Activated gamma-delta T cell treated with anti-CD3 and anti-CD28 coated beads, Interleukin-2, amount 50 U/mL, for 16 hours (primary cell): ENCODE results near the gene NEAT1.

Source experiments
- DNase-seq: peaks from one replicate; pipeline ENCODE4 v3.0.0-alpha.2; 2020; ENCODE audit warnings: low read depth

NEAT1 gene

DNA sequence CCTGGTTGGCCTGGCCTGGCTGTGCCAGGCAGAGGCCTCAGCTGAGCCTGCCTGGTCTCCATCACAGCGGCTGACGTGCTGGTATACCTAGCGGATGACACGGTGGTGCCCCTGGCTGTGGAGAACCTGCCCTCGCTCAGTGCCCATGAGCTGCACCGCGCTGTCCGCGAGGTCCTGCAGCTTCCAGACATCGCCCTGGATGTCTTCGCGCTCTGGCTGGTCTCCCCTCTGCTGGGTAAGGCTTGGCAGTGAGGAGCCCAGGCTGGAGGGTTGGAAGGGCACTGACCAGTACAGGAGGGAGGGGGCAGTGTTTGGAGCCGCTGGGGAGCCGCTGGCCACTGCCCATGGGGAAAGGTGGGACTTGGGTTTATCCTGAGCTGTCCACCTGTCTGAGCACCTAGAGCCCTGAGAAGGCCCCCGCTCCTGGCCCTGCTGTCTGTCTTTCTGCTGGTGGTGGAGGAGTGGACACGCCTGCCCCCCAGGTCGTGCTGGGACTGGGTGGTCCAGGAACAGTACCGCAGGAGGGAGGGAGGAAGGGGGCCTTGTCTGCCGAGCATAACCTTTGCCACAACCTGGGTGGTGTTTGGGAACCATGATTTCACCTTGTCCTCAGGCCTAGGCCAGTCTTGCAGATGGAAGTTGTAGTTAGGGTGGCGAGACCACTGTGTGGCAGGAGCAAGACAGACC lies 33.2 kb upstream of the NEAT1 start:
- no peak for DNase-seq

DNA sequence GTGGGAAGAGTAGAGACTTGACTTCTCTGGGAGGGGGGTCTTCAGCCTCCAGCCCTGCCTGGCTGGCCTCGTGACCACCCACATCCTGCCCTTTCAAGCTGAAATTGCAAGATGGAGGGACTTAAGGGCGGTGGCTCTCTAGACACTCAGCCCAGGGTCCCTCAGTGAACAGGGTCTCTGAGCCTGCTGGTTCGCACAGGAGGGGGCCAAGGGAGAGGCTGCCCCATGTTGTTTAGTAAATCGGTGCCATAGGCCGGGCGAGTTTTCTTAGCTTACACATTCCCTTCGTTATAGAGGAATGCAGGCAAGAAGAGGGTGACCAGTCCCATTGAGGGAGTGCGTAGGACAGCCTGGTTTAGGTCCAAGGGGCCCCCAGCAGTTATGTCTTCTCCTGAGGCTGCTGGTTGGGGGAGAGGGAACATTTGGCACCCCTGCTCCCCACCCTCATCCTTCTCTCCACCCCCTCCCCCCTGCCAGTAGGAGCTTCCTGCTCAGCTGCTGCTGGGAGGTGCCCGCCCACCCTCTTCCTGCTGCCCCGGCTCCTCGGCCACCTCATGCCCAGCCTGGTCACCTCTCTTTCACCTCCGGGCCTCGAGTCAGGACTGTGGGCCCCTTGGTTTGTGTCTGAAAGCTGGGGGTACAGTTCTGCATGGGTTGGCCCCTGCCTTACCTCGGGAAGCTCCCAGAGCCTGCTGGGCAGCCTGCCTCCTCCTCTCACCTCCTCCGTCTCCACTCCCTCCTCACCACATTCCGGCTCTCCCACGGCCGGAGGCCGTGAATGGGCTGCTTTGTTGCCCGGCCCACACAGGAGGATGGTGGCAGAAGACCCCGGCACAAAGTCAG lies 32.3 kb upstream of the NEAT1 start:
- no peak for DNase-seq

DNA sequence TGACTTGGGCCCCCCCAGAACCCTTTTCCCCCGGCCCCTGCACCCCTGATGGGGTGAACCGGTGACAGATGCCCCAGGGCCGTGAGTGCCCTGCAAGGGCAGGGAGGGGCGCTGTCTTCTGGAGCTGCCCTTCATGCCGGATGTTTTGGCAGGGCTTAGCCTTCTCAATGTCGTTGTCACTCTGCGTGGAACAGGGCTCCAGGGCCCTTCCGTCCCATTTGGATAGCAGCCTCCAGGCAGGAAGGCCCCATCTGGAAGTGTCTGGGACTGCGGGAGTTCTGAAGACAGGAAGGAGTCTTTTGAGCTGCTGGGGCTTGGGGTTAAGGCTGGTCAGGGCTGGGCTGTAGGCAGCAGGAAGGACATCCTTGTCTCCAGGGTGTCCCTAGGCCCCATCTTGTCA lies 31.6 kb upstream of the NEAT1 start:
- DNase-seq = no peak

DNA sequence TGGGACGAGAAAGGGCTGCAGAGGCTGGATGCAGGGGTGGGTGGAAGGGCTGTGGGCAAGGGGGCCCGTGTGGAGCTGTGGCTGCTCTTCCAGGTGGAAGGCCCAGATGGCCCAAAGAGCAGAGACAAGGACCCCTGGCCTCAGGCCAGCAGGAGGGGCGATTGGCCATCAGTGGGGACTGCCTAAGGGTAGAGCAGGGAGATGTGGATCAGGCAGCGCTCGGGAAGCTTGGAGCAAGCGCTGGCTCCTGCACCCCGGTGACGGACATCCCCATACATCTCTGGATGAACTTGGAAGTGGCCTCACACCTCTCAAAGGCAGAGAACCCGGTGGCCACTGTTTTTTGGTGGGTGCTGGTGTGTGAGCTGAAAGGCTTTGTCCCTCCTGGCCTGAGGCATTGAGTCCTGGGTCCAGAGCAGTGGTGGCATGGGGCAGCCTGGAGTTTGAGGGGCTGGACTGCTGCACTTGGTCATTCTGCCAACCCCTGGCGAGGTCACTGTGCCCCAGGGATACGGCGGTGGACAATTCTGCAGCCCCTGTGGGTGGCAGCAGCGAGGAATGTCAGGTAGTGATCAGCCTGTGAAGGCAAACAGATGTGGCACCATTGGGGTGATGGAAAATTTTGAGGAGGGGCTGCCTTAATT lies 30.3 kb upstream of the NEAT1 start:
- no peak for DNase-seq

DNA sequence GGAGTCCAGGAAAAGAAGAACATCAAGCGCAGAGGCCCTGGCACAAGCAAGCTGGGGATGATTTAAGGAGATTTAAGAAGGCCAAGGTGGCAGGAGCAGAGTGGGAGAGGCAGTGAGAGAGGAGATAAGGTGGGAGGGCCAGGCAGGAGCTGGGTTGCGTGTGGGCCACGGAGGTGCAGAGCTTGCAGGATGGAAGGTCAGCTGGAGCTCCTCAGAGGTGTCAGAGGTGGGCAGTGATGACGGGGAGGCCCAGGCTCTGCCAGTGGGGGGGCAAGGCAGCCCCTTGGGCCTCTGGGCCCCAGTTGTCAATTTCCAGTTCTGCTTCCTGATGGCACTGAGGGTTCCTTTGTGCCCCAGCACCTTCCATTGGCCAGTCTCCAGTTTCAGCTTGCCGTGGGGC lies 29.7 kb upstream of the NEAT1 start:
- no peak for DNase-seq

DNA sequence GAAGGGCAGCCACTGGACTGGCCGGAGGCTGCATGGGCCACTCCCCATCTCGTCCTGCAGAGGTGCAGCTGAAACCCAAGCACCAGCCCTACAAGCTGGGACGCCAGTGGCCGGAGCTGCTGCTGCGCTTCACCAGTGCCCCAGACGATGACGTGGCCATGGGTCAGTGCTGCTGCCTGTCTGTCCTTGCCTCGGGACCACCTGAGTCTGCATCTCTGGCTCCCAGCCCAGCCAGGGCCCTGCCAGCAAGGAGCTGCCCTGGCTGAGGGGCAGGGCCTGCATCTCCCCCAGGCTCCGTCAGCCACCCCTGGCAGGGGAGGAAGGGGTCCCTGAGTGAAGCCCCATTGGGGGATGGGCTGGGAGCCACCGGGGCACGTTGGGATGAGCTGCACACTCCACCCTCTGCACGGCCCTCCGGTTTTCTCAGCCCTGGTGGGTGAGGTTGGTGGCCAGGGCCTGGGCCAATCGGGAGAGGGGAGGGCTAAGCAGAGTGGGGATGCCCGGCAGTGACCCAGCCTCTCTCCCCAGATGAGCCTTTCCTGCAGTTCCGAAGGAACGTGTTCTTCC lies 29.0 kb upstream of the NEAT1 start:
- DNase-seq = no peak

DNA sequence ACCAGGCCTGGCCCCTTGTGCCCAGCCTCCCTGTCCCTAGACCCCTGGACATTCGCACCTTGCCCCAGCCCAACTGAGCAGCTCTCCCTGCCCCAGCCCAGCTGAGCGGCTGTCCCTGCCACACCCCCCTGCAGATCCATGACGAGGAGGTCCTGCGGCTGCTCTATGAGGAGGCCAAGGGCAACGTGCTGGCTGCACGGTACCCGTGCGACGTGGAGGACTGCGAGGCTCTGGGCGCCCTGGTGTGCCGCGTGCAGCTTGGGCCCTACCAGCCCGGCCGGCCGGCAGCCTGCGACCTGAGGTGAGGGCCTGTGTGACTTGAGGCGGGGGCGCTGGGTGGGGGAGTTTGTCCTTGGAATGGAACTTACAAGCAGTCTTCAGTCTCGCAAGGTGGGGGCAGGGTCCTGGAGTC lies 28.5 kb upstream of the NEAT1 start:
- no peak for DNase-seq

DNA sequence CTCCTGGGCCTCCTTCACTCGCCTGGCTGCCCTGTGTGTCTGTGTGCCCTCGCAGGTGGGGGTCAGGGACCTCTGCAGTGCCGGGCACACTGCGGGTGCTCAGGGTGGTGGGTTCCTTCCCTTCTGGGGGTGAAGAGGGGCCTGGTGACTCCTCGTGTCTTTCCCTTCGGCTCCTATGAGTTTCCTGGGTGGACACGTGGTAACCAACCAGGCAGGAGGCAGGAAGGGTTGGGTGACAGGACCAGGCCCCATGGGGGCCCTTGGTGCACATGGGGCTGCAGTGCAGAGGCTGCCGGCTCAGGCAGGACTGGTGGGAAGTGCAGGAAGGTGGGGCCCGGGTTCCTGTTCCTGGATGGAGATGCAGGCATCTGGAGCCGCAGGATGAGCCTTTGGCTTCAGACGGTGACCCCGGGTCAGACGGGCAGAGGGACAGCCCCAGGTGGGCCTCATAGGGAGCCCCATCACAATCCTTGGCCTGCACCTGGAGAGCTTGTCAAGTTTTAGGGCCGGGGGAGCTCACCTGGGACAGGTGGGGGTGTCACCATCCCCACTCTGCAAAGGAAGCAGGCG lies 26.6 kb upstream of the NEAT1 start:
- no peak for DNase-seq

DNA sequence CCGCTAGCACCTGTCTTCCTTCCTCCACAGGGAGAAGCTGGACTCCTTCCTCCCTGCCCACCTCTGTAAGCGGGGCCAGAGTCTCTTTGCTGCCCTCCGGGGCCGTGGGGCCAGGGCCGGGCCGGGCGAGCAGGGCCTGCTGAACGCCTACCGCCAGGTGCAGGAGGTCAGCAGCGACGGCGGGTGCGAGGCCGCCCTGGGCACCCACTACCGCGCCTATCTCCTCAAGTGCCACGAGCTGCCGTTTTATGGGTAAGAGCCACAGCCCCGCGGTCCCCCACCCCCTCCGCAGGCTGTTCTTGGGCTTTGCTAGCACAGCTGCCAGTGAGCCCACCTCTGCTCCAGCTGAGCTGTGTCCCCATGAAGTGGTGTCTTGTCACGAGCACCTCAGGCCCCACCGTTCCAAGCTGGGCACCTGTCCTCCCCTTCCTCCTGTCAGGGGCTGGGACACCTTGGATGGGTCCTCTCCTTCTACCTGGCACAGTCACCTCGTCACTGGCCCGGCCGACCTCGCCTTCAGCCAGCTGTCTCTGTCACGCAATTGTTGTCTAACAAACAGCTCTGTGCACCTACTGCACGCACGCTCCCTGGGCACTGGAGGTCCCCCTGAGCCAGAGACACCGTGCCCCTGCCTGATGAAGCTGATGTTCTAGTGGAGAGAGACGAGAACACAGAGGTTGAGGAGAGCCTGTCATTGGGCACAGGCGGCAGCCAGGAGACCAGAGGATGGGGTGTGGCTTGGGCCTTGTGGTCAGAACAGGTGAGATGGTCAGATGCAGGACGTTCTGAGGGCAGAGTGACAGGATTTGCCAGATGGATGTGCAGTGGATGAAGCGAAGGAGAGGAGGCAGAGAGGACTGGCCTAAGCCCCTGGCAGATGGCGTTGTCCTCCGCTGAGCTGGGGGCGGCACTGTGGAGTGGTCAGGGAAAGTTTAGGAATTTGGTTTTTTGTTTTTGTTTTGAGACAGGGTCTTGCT lies 25.5 kb upstream of the NEAT1 start:
- DNase-seq = no peak

DNA sequence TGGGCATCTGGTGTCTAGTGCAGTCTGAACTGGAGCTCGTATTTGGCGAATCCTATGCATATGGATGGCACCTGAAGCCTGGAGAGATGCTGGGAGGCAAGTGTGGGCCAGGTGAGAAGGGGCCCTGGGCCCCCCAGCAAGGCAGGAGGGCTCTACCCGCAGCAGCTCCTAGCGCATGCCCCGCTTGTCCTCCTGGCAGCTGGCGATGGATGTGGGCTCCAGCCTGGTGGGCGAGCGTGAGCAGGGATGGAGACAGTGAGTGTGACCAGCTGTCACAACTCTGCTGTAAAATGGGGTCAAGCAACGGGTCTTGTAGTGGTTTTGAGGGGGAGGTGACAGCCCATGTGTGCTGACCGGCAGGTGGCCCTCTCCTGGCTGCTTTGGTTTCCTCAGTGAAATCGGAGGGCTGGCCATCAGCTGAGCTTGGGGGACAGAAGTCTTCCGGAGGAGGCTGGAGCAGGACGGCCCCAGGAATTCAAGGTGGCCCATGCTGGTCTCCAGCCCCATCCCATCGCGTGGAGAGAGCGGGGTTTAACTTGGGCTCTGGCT lies 24.2 kb upstream of the NEAT1 start:
- DNase-seq = no peak

DNA sequence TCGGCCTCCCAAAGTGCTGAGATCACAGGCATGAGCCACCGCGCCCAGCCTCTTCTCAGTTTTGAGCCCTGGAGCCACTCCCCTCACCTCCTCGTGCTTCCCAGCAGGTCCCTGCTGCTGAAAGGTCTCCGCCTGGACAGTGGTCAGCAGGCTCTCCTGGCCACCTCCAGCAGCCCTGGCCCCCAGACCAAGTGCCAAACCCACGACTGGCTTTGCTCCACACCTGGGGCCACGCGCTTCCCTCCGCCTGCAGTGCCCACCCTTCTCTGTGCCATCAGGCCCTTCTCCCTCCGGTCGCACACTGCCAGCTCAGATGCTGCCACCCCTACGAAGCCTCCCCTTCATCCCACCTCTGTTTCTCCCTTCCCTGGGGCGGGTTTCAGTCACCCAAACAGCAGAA lies 23.3 kb upstream of the NEAT1 start:
- no peak for DNase-seq

DNA sequence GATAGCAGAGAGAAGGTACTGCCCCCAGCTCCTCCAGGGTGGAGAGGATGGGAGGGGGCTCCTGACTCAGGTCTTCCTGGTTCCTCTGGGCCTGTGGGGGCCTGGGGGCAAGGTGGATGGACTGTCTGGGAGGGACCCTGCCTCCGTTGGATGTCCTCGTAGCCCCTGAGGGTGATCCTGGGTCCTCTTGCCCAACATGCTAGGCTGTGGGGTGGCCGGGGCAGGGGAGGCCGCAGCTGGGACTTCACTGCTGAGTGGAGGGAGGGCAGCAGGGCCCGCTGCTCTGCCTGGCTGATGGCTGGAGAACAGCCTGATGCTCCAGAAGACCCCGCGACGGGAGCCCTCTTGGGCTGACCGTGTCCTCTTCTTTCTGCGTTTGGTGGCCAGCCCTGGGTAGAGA lies 22.8 kb upstream of the NEAT1 start:
- no peak for DNase-seq

DNA sequence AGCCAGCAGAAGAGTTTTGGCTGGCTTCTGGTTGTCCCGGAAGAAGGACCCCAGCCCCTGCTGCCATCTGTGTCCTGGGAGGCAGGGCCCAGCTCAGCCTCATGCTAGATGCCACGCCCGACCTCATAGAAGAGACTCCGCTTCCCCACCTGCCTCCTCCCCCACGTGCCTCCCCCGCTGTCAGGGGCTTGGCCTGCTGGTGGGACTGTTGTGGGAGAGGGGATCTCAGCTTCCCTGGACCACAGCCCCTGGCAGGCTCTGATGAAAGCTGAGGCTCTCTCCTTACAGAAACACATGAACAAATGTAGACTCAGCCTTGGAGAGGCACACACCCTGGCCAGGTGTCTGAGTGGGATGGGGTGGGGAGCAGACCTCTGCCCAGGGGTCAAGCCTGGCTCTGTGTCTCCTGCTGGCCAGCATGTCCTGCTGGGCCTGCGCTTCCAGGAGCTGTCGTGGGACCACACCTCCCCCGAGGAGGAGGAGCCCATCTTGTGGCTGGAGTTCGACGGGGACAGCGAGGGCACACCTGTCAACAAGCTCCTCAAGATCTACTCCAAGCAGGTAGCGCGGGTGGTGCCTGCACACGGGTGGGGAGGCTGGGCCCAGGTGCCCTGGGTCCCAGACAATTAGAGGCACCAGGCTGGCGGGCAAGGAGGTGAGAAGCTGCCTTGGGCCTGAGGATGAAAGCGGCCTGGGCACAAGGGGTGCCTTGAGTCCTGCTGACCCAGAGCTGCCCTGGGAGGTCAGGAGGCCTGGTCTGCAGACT lies 22.1 kb upstream of the NEAT1 start:
- DNase-seq = no peak

DNA sequence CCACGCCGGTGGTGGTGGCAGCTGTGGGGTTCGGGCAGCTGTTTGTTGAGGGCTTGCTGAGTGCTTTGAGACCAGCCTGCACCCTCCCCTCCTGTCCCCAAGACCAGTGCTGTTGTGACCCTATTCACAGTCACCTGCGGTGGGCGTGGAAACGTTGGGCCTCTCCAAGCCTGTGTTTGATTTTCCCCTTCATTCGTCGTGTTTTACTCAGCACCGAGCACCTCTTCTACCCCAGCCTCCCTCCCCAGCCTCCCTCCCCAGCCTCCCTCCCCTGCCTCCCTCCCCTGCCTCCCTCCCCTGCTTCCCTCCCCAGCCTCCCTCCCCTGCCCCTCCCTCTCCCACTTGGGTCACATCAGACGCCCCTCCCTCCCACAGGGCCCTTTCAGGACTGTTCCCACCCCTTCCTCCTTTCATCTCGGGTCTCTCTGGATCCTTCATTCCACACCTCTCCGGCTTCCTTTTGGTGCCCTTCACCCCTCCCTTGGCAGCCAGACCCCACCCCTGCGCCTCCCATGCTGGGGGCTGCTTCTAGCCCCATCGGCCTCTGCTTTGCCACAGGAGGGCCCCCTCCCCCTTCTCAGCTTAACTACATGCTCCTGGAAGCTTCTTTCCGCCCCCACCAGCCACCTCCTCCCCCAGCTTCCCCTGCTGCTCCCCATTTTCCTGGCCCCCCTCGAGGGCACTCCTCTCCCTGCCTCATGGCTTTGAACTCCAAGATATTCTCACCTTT lies 21.4 kb upstream of the NEAT1 start:
- no peak for DNase-seq

DNA sequence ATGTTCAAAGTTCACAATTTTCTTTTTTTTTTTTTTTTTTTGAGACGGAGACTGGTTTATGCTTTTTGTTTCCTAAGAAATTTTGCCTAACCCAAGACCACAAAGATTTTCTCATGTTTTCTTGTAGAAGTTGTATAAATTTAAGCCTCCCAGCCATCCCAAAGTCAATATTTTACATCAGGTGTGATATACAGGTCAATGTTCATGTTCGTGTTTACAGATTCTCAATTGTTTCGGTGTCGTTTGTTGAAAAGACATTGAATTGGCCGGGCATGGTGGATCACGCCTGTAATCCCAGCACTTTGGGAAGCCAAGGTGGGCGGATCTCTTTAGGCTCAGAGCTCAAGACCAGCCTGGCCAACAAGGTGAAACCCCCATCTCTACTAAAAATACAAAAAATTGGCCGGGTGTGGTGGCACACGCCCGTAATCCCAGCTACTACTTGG lies 20.8 kb upstream of the NEAT1 start:
- no peak for DNase-seq

DNA sequence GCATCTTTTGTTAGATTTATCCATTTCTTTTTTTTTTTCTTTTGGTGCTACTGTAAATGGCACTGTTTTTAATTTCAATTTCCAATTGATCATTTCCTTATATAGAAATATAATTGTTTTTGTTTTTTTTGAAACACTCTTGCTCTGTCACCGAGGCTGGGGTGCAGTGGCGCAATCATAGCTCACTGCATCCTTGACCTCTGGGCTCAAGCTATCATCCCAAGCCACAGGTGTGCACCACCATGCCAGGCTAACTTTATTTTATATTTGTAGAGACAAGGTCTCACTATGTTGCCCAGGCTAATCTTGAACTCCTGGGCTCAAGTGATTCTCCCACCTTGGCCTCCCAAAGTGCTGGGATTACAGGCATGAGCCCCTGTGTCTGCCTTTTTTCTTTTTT lies 19.8 kb upstream of the NEAT1 start:
- DNase-seq = no peak

DNA sequence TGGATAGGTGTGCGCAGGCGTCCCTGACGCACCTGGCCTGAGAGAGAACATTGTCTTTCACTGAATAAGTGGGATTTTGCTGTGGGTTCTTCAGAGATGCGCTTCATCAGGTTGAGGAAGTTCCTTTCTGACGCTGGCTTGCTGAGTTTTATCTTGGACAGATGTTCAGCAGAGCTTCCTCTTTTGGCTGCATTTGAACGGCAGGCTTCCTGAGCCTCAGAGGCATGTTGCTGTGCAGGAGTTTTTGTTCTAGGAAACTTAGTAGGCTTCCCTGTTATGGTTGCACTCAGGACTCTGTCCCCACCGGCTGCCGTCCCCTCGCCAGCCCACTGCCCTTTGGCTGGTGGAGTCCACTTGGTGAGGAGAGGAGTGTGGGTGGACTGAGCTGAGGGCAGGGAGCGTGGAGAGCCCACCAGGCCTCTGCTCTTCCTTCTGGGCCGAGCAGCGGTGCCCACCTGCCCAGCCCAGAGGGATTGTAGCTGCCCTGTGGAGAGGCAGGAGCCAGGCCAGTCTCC lies 18.9 kb upstream of the NEAT1 start:
- DNase-seq = no peak

DNA sequence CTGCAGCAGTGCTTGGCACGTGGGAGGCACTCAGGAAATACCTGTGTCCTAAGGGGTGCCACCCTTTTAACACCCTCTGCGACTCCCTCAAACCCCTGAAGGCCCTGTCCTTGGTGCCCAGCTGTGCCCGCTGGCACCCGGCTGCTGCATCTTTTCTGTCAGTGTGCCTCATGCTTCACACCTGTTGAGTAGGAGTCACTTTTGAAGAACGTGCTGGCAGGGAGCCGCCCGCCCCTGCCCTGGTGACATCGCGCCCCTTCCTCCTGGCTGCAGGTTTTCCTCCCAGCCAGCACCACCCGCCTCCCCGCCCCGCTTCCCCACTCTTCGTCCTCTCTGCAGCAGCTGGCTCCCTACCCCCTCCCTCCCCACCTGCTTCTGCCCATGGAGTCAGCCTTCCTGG lies 18.4 kb upstream of the NEAT1 start:
- DNase-seq = no peak

DNA sequence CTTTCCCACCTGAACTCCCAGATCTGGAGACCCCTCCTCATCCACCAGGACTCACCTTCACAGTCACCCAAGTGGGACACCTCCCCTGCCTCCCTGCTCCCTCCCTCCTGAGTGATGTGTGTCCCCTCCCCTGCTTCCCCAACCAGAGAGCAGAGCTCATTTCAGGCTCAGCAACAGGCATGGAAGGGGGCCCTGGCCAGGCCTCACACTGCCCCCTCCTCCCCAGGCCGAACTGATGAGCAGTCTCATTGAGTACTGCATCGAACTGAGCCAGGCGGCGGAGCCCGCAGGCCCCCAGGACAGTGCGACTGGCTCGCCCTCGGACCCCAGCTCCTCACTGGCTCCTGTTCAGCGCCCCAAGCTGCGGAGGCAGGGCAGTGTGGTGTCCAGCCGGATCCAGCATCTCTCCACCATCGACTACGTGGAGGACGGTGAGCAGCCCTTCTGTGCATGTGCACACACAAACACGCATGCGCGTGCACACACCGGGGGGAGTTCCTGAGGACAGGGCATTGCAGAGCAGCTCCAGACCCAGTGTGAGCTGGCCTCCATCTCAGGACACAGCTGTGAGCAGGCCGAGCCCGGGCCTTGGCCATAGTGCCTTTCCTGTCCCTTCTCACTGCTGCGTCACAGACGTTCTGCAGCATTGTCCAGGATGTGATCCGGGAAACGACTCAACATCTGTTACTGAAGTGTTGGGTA lies 17.8 kb upstream of the NEAT1 start:
- DNase-seq = no peak
